Cardiac muscle cell (in vitro differentiated cells and primary cell): Measurements from ENCODE around the gene ACACA. TPM values are rescaled to one million over a fixed set of nuclear protein-coding genes. Genes with fewer than 3 reads are reported as not detected.

Experiments
- DNase-seq, 2 donors: peaks; one replicate each; pipeline versions ENCODE4 v3.0.0 to v3.0.0-alpha.2; 2010 to 2017; ENCODE audit warnings: low read depth in 1 of 2, low spot score in 1 of 2
- H3K27ac ChIP-seq: fragments of 200-600 bp; sonication (generic); 2 replicates; pipeline ENCODE4 v1.5.1; 2016
- H3K27me3 ChIP-seq: fragments of 200-600 bp; sonication (generic); 2 replicates; pipeline ENCODE4 v1.6.0; 2016; ENCODE audit warnings: control low read depth
- H3K36me3 ChIP-seq: fragments of 200-600 bp; sonication (generic); 2 replicates; pipeline ENCODE4 v1.5.1; 2016; ENCODE audit warnings: control low read depth
- H3K4me1 ChIP-seq: fragments of 200-600 bp; sonication (generic); 2 replicates; pipeline ENCODE4 v1.8.1; 2017; ENCODE audit warnings: low read depth, mild to moderate bottlenecking, mixed run types
- H3K4me3 ChIP-seq: fragments of 200-600 bp; sonication (generic); 2 replicates; pipeline ENCODE4 v1.5.1; 2016; ENCODE audit warnings: mild to moderate bottlenecking
- H3K9me3 ChIP-seq: fragments of 200-600 bp; sonication (generic); 2 replicates; pipeline ENCODE4 v1.5.1; 2017; ENCODE audit warnings: low read depth, mild to moderate bottlenecking, control low read depth
- polyA plus RNA-seq: library from polyadenylated mRNA; unstranded; fragments of >200 nt; fragmentation: Nextera tagmentation; extraction: Ambion mirVana; gene quantifications from 2 replicates; pipeline ENCODE4 v1.2.1, GENCODE V29; 2016
- total RNA-seq: library from RNA; depleted of rRNA; stranded (reverse); fragments of >200 nt; gene quantifications from 2 replicates; pipeline ENCODE4 v1.2.3, GENCODE V29; 2016
- TF ChIP-seq, protein P1 (sequence below): IDR thresholded peaks from 2 replicates; pipeline ENCODE4 v1.5.1; 2012; ENCODE audit warnings: low read depth, mild to moderate bottlenecking, low read length

ACACA gene
- total and polyA plus RNA-seq, 2 experiments from 2014 or later = 42.5 to 47.6 TPM

DNA sequence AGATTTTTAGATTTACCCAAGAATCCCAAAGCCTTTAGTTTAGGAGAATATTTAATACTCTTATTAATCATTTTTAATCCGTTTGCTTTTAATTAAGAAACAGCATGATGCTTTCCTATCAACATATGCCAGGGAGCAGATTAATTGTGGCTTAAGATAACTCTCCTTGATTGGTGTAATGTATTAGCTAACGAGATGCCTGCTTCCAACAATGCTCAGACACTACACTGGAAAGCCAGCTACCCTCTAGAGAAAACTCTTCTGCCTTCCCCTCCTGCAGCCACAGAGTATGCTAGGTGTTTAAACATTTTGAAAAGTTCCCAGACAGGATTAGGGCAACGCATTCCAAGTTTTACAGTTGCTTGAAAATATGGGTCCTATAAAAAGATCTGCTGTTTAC, 315.7 kb downstream of the ACACA start:
- peaks cover 32% of the 10 kb centered on the region for H3K4me1 ChIP-seq
- no peaks in the 10 kb centered on the region for H3K36me3 ChIP-seq
- no peaks in the 10 kb centered on the region for H3K9me3 ChIP-seq
- H3K27me3 ChIP-seq = no peaks in the 10 kb centered on the region
- H3K27ac ChIP-seq = peak overlapping the region; percentile 35
- DNase-seq = no peak
- TF ChIP-seq, protein P1, sequence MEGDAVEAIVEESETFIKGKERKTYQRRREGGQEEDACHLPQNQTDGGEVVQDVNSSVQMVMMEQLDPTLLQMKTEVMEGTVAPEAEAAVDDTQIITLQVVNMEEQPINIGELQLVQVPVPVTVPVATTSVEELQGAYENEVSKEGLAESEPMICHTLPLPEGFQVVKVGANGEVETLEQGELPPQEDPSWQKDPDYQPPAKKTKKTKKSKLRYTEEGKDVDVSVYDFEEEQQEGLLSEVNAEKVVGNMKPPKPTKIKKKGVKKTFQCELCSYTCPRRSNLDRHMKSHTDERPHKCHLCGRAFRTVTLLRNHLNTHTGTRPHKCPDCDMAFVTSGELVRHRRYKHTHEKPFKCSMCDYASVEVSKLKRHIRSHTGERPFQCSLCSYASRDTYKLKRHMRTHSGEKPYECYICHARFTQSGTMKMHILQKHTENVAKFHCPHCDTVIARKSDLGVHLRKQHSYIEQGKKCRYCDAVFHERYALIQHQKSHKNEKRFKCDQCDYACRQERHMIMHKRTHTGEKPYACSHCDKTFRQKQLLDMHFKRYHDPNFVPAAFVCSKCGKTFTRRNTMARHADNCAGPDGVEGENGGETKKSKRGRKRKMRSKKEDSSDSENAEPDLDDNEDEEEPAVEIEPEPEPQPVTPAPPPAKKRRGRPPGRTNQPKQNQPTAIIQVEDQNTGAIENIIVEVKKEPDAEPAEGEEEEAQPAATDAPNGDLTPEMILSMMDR = no peak
- no peak overlapping the region for H3K4me3 ChIP-seq

GRCh38 chr17:37089956-37090355, 316.7 kb downstream of the ACACA start:
- H3K4me1 ChIP-seq = peaks cover 22% of the 10 kb centered on the region
- peak overlapping the region; percentile 35 for H3K27ac ChIP-seq
- H3K27me3 ChIP-seq = no peaks in the 10 kb centered on the region
- peak in 1 of 2 donors; percentile 11 for DNase-seq
- TF ChIP-seq, protein P1 = no peak
- no peaks in the 10 kb centered on the region for H3K36me3 ChIP-seq
- no peaks in the 10 kb centered on the region for H3K9me3 ChIP-seq
- H3K4me3 ChIP-seq = no peak overlapping the region

GRCh38 chr17:37088913-37089312, 317.7 kb downstream of the ACACA start:
- H3K9me3 ChIP-seq = no peaks in the 10 kb centered on the region
- no peaks in the 10 kb centered on the region for H3K36me3 ChIP-seq
- DNase-seq = no peak
- TF ChIP-seq, protein P1 = no peak
- H3K4me3 ChIP-seq = no peak overlapping the region
- H3K27me3 ChIP-seq = no peaks in the 10 kb centered on the region
- no peak overlapping the region for H3K27ac ChIP-seq
- H3K4me1 ChIP-seq = peaks cover 14% of the 10 kb centered on the region

DNA sequence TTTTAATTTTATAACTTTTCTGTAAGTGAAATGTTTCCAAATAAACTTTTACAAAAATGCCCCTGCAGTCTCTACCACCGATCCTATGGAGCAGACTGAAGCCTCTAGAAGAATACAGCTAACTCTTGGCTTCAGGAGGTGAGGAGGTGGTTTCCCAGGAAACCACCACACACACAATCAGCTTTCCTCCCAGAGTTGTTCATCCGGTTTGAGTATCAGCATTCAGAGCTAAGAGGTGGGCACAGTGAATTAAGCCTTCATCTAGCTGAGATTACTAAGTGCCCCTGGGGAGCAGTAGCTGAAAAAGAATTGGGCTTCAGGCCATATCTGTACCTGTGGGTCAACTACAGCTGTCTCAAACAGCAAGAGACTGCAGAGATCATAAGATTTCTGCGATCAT, 318.2 kb downstream of the ACACA start:
- H3K27me3 ChIP-seq = no peaks in the 10 kb centered on the region
- TF ChIP-seq, protein P1 = no peak
- no peaks in the 10 kb centered on the region for H3K36me3 ChIP-seq
- no peak overlapping the region for H3K4me3 ChIP-seq
- no peak overlapping the region for H3K27ac ChIP-seq
- H3K4me1 ChIP-seq = peaks cover 14% of the 10 kb centered on the region
- no peaks in the 10 kb centered on the region for H3K9me3 ChIP-seq
- DNase-seq = peak in 1 of 2 donors; percentile 34

DNA sequence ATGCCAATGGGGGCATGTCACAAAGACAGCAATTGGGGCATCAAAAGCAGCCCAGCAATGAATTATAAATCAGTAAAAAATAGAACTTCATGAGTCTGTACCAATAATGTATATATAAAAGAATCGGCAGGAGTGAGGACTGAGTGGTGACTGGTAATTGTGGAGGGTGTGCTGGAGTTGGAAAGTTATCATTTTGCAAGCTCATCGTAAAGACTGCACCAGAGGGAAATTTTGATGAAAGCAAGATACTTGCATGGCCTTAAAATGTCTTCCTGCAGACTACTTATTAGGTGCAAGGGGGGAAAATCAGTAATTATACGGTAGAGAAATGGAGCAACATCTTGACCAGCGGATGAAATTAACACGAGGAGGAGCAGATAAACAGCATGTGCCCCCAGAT, 319.0 kb downstream of the ACACA start:
- Histone ChIP-seq H3K27me3 (no peaks in the 10 kb centered on the region), H3K9me3 (no peaks in the 10 kb centered on the region), H3K36me3 (no peaks in the 10 kb centered on the region), H3K27ac (no peak overlapping the region), H3K4me3 (no peak overlapping the region), H3K4me1 (peaks cover 14% of the 10 kb centered on the region)
- TF ChIP-seq, protein P1 = no peak
- DNase-seq = no peak

GRCh38 chr17:37086948-37087347, 319.7 kb downstream of the ACACA start:
- no peak overlapping the region for H3K4me3 ChIP-seq
- H3K9me3 ChIP-seq = no peaks in the 10 kb centered on the region
- no peak for DNase-seq
- TF ChIP-seq, protein P1 = no peak
- peaks cover 14% of the 10 kb centered on the region for H3K4me1 ChIP-seq
- H3K36me3 ChIP-seq = no peaks in the 10 kb centered on the region
- H3K27me3 ChIP-seq = no peaks in the 10 kb centered on the region
- H3K27ac ChIP-seq = no peak overlapping the region
